GM12872 (cell line): ENCODE measurements around the gene GSTCD.

Experiments
- CTCF ChIP-seq: IDR thresholded peaks from 3 replicates; pipeline ENCODE4 v1.5.1; 2011; ENCODE audit warnings: low read depth, mild to moderate bottlenecking, low read length, moderate library complexity; ENCODE audit not compliant: insufficient read depth

Gene GSTCD

DNA sequence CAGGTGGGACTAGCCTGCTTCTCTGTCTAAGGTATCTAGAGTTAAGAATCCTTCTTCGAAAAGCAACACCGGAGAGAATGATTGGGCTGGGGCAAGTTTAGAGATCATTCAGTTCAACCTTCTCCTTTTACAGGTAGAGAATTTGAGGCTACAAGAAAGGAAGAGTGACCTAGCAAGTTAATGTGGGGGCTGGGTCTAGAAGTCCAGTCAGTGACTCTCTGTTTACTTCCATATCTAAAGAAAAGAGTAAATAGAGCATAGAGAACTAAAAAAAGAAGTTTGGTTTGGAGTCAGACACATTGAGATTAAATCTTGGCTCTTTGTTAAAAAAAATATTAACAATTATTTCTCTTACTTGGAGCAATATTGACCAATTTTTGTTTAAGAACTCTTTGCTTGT is 122.6 kb downstream of the GSTCD start:
- TF ChIP-seq CTCF = no peak

GRCh38 chr4:105835177-105835576 is 126.6 kb downstream of the GSTCD start:
- no peak for TF ChIP-seq CTCF

DNA sequence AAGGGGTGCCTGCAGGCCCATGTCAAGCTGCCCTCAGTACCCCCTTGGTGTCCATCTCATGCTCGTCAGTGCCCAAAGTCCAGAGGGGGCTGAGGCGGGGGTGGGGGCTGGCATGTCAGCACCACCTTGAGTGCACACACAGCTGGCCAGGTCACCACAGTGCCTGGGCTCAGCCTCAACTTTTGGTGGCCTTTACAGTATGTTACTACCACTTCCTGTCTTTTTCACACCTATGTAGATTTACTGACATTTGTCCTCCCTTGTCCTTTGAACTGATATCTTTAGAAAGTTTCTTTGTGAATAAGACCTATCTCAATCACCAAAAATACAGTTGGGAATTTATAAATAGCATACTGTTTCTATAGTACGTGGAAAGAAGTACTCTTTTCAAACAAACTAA is 128.0 kb downstream of the GSTCD start:
- TF ChIP-seq CTCF = no peak

GRCh38 chr4:105837037-105837436 is 128.5 kb downstream of the GSTCD start:
- no peak for TF ChIP-seq CTCF

DNA sequence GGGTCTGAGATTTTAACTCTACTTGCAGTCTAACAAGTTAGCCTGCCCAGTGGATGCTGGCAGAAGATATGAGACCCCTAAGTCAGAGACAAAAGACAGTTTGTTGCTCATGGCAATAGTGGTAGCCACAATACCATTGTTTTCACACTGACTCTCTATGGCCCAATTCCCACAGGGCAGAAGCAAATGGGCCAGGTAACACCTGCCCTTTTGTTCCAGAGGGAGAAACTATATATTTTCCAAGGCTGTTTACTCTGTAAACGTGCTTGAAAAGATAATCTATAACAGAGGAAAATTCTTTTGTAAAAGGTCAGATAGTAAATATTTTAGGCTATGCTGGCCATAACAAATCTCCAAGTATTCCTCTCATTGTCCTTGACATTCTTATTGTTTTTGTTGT is 129.5 kb downstream of the GSTCD start:
- no peak for TF ChIP-seq CTCF

- no peak for TF ChIP-seq CTCF
These were observed 132.0 kb downstream of the GSTCD start for GRCh38 chr4:105840426-105841174.

DNA sequence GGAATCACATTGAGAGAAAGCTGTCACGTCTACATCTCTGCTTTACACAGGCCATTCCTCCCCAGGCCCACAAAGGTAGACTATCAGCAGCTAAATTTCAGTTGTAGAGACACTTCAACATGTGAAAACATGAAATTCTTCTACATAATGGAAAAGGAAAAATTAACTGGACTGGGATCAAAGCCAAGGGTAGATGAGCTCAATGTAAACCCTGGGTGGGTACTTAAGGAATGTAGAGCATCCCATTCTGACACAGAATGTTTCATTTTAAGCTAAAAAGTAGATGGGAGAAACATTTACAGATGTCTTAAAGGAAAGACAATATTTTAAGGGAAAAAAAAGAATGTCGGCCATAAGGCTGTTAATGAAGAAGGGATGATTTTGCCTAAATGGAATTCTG is 135.4 kb downstream of the GSTCD start:
- TF ChIP-seq CTCF = no peak
